ENCODE measurements around the gene PRKACA. TPM values are rescaled to one million over a fixed set of nuclear protein-coding genes. Genes with fewer than 3 reads are reported as not detected.

The PRKACA gene
- total RNA-seq, 2 donors from 2014 or later, result 101 to 103 TPM

Other genes starting within 250 kb of the PRKACA start
- gene NANOS3, start 240.6 kb downstream of the PRKACA start, total RNA-seq, result under 1 TPM in 1 of 2 donors, not detected in 1; 1.00 TPM
- 1 to 10 TPM; 1.2 to 2.0 TPM for gene BRME1, start 211.6 kb downstream of the PRKACA start, total RNA-seq
- 10 to 100 TPM; 16.8 to 22.6 TPM for gene CC2D1A, start 211.6 kb downstream of the PRKACA start, total RNA-seq
- gene PODNL1, start 179.3 kb downstream of the PRKACA start, total RNA-seq, result 1 to 10 TPM; 2.4 to 8.7 TPM
- 10 to 100 TPM; 18.8 to 21.0 TPM for gene DCAF15, start 165.3 kb downstream of the PRKACA start, total RNA-seq
- gene RFX1, start 111.4 kb downstream of the PRKACA start, total RNA-seq, result 1 to 10 TPM; 7.5 to 7.8 TPM
- gene RLN3, start 89.6 kb downstream of the PRKACA start, total RNA-seq, result not detected
- 1 to 10 TPM; 3.6 to 5.3 TPM for gene IL27RA, start 86.0 kb downstream of the PRKACA start, total RNA-seq
- gene PALM3, start 55.7 kb downstream of the PRKACA start, total RNA-seq, result under 1 TPM in 1 of 2 donors, not detected in 1; 0.74 TPM
- 1 to 10 TPM; 1.0 to 1.4 TPM for gene MISP3, start 45.0 kb downstream of the PRKACA start, total RNA-seq
- not detected for gene C19orf67, start 32.0 kb downstream of the PRKACA start, total RNA-seq
- 10 to 100 TPM; 22.7 to 23.6 TPM for gene SAMD1, start 27.0 kb downstream of the PRKACA start, total RNA-seq
- gene ASF1B, start 18.8 kb upstream of the PRKACA start, total RNA-seq, result under 1 TPM; 0.33 to 0.37 TPM
- gene ADGRL1, start 88.4 kb upstream of the PRKACA start, total RNA-seq, result 10 to 100 TPM; 22.5 to 25.8 TPM

Measured in posterior vena cava (tissue), 2 donors.